WI38 (cell line): ENCODE measurements around the gene TRMT10B.
A peak's percentile ranks its signal among the peaks of the same experiment; 100 is the strongest.
"Not testable (repeated sequence)": the region's sequence is repeated elsewhere in the genome, so short reads cannot be mapped to it uniquely, and the experiment has no call there.

ENCODE experiments used
- H3K4me3 ChIP-seq: 2 replicates; pipeline ENCODE4 v1.5.1; 2011; ENCODE audit warnings: low read depth, mild to moderate bottlenecking, control low read depth, low read length
- CTCF ChIP-seq: IDR thresholded peaks from 2 replicates; pipeline ENCODE4 v1.5.1; 2012; ENCODE audit warnings: low read depth, mild to moderate bottlenecking, control low read depth, low read length

TRMT10B gene

DNA sequence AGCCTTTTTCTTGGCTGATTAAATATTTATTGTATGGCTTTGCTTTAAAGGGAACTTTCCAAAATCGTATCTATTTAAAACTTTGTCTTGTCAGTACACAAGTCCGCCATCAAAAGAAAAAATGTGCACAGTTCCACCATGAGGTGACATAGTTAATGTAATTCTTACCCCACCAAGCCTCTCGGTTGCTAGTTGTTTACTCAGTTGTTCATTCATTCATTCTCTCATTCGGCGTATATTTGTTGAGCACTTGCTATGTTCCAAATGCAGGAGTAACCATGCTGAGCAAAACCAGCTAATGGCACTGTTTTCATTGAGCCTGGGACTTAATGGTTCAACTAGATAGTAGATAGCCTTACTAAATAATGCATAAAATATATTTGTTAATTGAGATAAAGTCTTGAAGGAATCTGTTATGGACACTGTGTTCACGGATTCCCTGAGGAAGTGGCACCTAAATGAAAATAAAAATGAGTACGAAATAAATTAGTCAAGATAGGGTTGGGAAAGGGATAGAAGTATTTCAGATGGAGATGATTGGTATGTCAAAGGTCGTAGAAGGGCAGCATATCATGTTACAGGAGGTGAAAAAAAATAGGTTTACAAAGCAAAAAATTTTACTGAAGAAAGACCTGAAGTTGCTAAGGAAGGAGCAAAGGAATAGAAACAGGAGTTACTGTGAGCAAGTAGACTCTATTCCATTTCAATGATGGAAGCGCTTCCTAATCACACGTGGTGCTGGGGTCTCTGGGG, 48.5 kb downstream of the TRMT10B start:
- TF ChIP-seq CTCF, result no peak
- H3K4me3 ChIP-seq, result peak overlapping the region; percentile 91

- H3K4me3 ChIP-seq, result no peak overlapping the region
Observed at GRCh38 chr9:37806271-37806670, 52.7 kb downstream of the TRMT10B start.

DNA sequence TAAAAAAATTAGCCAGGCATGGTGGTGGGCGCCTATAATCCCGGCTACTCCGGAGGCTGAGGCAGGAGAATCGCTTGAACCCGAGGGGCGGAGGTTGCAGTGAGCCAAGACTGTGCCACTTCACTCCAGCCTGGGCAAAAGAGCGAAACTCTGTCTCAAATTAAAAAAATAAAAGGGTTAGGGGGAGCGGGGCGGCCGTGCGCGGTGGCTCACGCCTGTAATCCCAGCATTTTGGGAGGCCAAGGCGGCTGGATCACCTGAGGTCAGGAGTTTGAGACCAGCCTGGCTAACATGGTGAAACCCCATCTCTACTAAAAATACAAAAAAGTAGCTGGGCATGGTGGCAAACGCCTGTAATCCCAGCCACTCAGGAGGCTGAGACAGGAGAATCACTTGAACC, 56.1 kb downstream of the TRMT10B start:
- H3K4me3 ChIP-seq, result not testable (repeated sequence)

More at GRCh38 chr9:37806271-37806670, 52.7 kb downstream of the TRMT10B start:
- no peak for TF ChIP-seq CTCF

- TF ChIP-seq CTCF, result no peak
- no peak overlapping the region for H3K4me3 ChIP-seq
Observed at GRCh38 chr9:37811906-37812476, 58.4 kb downstream of the TRMT10B start.

DNA sequence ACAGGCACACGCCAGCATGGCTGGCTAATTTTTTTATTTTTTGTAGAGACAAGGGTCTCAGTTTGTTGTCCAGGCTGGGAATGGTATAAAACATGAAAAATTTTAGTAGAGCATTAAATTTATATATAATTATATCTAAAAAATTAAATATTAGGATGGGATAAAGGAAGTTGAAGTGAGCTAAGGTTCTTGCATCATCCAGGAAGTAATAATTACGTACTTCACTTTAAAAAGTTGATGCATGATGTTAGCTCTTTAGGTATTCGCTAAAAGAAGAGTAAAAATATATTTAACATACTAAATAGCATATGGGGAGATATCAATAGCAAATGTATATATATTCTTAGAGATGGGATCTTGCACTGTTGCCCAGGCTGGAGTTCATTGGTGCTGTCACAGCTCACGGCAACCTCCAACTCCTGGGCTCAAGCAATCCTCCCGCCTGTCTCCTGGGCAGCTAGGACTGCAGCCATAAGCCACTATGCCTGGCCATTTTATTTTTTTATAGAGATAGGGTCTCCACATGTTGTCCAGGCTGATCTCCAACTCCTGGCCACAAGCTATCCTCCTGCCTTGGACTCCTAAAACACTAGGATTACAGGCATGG, 59.3 kb downstream of the TRMT10B start:
- H3K4me3 ChIP-seq, result no peak overlapping the region
- TF ChIP-seq CTCF, result no peak

DNA sequence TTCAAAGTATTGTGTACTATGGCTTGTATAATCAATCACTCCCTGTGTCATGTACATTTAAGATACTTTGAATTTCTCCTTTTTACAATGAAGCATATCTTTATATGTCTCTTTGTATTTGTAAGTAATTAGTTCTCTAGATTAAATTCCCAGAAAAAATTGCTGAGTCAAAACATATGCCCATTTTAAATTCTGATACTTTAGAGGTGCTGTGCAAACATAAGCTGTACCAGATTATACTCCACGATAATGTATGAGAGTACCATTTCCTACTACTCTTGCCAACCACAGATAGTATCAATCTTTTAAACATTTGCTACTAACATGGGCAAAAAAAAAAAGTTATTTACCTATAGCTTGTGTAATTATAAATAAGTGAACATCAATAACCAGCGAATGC, 65.2 kb downstream of the TRMT10B start:
- no peak overlapping the region for H3K4me3 ChIP-seq
- TF ChIP-seq CTCF, result no peak

DNA sequence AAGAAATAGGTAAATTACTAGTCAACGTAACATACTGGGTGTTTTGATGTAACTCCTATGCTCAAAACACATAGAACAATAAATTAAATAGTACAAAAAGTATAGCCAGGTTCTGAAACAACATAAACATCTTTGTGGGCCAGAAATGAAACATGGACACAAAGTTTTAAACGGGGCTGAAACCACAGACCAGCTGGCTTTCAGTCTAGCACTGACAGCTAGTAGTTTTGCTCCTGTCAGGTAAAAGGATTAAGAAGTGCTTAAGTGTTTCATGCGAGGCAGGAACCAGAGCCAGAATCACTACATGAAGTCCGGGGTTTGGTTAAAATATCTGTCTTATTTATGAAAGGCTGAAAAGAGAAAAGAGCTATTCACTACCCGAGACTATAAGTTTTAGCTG, 66.5 kb downstream of the TRMT10B start:
- no peak for TF ChIP-seq CTCF
- no peak overlapping the region for H3K4me3 ChIP-seq

- not testable (repeated sequence) for H3K4me3 ChIP-seq
Observed at GRCh38 chr9:37825174-37825573, 71.6 kb downstream of the TRMT10B start.
